Measurements from ENCODE around the gene NACC2.

The NACC2 gene

DNA sequence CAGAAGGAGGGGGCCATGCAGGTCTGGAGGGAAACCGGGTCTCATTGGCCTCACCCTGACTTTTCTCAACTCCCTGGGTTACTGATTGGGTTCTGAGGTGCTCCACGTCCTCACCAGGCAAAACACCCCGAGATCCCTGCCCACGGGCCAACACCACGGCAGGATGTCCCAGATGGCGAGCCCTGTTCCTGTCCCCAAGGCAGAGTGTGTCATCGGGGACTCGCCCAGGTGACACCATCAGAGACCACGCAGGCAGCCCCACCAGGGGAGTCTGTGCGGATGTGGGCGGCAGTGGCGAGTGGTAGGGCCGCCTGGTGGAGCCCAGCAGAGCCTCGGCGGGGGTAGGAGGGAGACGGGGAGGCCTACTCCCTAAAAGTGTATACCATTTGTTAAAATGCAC is 74.9 kb downstream of the NACC2 start:
- DNase-seq: no peak

DNA sequence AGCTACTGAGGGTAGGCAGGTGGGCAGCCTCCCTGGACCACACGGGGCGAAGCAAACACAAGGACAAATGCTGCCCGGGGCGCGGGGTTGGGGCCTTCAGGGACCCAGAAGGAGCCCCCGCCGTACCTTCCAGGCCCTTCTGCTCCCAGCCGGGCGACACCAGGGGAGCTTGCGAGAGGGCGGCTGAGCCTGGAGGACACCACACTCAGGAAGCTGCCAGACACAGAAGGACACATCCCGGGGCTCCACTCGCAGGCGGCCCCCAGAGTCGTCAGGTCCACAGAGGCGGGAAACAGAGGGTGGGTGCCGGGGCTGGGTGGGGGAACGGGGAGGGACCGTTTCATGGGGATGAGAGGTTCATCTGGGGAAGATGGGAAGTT is 75.4 kb downstream of the NACC2 start:
- DNase-seq: no peak

GRCh38 chr9:136019041-136019680 is 75.9 kb downstream of the NACC2 start:
- DNase-seq: no peak

- DNase-seq: no peak
These were observed 76.6 kb downstream of the NACC2 start for GRCh38 chr9:136018257-136019031.

- no peak for DNase-seq
These were observed 77.5 kb downstream of the NACC2 start for GRCh38 chr9:136017289-136018190.

DNA sequence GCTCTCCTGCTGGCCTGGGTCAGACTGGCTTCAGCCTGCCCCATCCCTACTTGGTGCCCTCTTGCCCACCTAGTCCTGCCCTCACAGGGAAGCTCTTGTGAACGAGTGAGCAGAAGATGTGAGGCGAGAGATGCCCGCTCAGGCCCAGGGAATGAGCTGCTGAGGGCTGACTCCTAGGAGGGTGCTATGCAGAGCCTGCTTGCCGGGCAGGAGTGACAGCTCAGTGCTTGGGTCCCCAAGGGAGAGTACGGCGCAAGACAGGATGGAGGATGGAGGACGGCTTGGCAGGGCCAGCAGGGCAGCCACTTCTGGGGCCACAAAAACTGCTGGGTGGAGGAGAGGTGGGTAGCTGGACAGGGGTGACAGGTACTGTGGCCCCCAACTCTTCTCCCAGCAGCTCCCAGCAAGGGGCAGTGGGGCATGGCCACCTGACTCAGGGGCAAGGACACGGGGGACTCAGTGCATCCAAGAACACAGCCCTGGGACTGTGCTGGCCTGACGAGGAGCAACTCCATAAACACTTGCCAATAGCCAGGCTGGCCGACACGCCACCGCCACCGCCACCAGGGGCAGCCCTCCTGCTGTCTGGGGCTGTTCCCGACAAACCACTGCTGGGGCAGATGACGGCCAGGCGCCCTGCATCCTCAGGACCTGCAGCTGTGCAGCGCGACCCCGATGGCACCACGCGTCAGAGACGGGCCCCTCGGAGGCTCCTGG is 78.4 kb downstream of the NACC2 start:
- DNase-seq: no peak

GRCh38 chr9:136015656-136016571 is 79.2 kb downstream of the NACC2 start:
- no peak for DNase-seq

DNA sequence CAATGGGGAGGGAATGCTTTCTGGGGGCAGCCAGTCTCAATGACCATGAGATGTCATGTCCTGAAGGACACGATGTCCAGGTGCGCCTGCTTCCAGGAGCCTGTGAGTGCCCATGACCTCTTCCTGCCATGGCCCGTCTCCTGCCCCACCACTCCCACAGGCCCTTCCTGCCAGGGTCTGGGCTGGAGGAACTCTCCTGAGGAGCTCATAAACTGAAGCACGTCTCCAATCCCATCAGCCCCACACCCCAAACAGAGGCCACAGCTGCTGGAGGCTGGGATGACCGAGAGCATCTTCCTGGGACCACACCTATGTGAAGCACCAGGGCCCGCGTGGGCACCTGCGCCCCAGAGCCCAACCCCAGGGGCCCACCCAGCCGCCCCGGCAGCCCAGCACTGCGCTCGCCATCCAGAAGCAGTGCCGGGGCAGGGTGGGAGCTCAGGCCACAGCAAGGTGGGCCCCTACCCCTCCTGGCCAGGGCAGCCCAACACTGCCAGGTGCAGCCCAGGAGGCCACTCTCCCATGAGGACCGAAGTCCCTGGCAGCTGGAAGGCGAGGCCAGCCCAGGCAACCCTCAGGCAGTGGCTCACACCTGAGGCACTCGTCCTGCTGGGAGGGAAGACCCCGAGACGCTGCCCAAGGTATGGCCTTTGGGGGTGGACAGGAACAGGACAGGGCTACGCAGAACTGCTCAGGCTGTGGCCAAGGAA is 80.0 kb downstream of the NACC2 start:
- no peak for DNase-seq

GRCh38 chr9:136014147-136014923 is 80.8 kb downstream of the NACC2 start:
- no peak for DNase-seq

DNA sequence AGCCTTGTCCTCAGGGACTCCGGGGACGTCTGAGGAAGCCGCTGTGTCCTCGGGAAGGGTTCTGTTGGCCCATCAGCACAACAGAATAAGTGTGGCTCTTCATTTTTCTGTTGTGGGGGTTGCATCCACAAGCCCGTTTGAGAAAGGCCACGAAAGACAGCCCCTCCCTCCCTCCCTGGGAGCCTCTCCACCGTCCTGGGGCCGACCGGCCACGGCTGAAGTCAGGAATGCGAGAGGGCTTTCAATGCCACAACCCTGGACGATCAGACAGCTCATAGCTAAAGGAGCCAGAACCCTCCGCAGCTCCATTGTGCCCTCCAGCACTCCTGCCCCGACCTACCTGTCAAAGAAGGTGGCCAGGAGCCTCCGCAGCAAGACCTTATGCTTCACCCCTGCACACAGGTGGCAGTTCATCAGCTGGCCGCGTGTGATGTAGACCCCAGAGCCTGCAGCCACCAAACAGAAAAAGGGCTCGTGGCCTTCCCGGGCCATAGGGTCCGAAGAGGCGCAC is 81.5 kb downstream of the NACC2 start:
- no peak for DNase-seq

GRCh38 chr9:136013116-136013515 is 82.0 kb downstream of the NACC2 start:
- DNase-seq: no peak

- no peak for DNase-seq
These were observed 82.4 kb downstream of the NACC2 start for GRCh38 chr9:136012651-136013050.

GRCh38 chr9:136011703-136012496 is 83.2 kb downstream of the NACC2 start:
- no peak for DNase-seq

DNA sequence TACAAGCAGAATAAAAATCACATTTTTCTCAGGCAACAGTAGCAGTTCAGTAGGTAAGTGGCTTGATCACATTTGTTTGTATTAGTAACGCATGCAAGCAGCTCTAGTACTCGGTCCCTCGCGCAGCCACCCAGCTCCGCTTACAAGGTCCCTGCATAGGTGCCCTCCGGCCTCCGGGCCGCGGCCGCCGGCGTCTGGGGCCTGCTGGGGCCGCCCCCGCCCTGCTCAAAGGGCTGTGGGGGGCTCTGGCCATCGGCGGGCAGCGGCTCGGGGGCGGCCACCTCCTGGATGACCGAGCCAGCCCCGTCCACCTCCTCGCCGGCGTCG is 83.8 kb downstream of the NACC2 start:
- no peak for DNase-seq

- DNase-seq: no peak
These were observed 84.3 kb downstream of the NACC2 start for GRCh38 chr9:136010615-136011361.

DNA sequence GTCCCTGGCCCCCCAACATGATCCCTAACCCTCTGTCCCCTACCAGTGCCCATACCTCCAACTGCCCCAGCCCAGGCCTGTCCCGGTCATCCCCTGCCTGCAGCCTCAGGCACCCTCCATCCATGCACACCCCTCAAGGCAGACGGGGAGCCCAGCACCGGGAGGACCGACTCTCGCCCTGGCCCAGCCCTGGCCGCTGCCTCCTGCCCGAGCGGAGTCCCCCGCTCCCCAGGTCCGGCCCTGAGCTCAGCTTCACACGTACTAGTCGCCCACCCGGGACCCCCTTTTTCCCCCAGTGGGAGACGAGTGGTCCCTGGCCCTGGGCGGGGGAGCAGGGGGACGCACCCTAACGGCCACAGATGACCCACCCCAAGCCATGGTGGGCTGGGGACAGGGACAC is 84.9 kb downstream of the NACC2 start:
- DNase-seq: no peak

GRCh38 chr9:136009516-136009915 is 85.6 kb downstream of the NACC2 start:
- no peak for DNase-seq

DNA sequence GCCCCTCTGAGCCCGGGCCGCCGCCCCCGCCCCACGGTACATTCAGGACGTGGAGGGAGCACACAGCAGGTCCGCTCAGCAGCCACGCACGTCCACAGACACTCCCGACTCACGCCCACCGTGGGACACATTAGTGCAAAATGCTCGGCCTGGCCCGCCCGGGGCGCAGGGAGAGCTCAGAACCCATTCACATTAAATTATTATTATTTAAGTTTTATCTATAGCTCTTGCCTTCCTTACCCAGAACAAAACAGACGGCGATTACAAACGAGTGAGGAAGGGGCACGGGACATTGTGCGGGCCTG is 86.4 kb downstream of the NACC2 start:
- no peak for DNase-seq
